Activated CD8-positive, alpha-beta memory T cell treated with anti-CD3 and anti-CD28 coated beads, Interleukin-2, amount 50 U/mL, for 48 hours (primary cell): ENCODE measurements around the gene DVL2.
"Not testable (repeated sequence)": the region's sequence is repeated elsewhere in the genome, so short reads cannot be mapped to it uniquely, and the experiment has no call there.

Experiments
- DNase-seq: peaks from one replicate; pipeline ENCODE4 v3.0.0-alpha.2; 2020

DVL2 gene

GRCh38 chr17:7254511-7254910 is 20.2 kb upstream of the DVL2 start:
- DNase-seq = no peak

GRCh38 chr17:7253082-7253481 is 18.8 kb upstream of the DVL2 start:
- no peak for DNase-seq

- DNase-seq = peak; percentile 95
Measured at GRCh38 chr17:7252176-7253043, 18.1 kb upstream of the DVL2 start, which contains the start of gene ELP5. Gene ELP5 (plus strand): TSS chr17:7252215. CDS start chr17:7252551, 336 bp downstream.

GRCh38 chr17:7251661-7252175 is 17.4 kb upstream of the DVL2 start, which contains the start of gene CTDNEP1:
Gene CTDNEP1 (minus strand): TSS chr17:7251734. CDS start chr17:7251296, 438 bp downstream.
- peak; percentile 100 for DNase-seq

- DNase-seq = no peak
Measured at GRCh38 chr17:7250695-7251627, 16.6 kb upstream of the DVL2 start.

GRCh38 chr17:7249830-7250229 is 15.5 kb upstream of the DVL2 start:
- no peak for DNase-seq

- DNase-seq = no peak
Measured at GRCh38 chr17:7249214-7249613, 14.9 kb upstream of the DVL2 start.

- no peak for DNase-seq
Measured at GRCh38 chr17:7248796-7249195, 14.5 kb upstream of the DVL2 start.

- no peak for DNase-seq
Measured at GRCh38 chr17:7246779-7247178, 12.5 kb upstream of the DVL2 start.

- DNase-seq = not testable (repeated sequence)
Measured at GRCh38 chr17:7243838-7244237, 9.5 kb upstream of the DVL2 start.

GRCh38 chr17:7243453-7243729 is 9.1 kb upstream of the DVL2 start:
- DNase-seq = no peak

GRCh38 chr17:7242717-7243452 is 8.6 kb upstream of the DVL2 start:
- peak; percentile 95 for DNase-seq

GRCh38 chr17:7241783-7242716 is 7.7 kb upstream of the DVL2 start, which contains the start of gene GABARAP:
Gene GABARAP (minus strand): TSS chr17:7242449. CDS start chr17:7242330, 119 bp downstream.
- peak; percentile 99 for DNase-seq

GRCh38 chr17:7241090-7241733 is 6.9 kb upstream of the DVL2 start:
- DNase-seq = no peak

- DNase-seq = no peak
Measured at GRCh38 chr17:7240375-7240774, 6.1 kb upstream of the DVL2 start.

- peak; percentile 98 for DNase-seq
Measured at GRCh38 chr17:7239091-7240027, 5.0 kb upstream of the DVL2 start, which contains the start of gene PHF23. Gene PHF23 (minus strand): TSS chr17:7239457. CDS start chr17:7239279, 178 bp downstream.

- DNase-seq = no peak
Measured at GRCh38 chr17:7238420-7239090, 4.2 kb upstream of the DVL2 start.

GRCh38 chr17:7237761-7238419 is 3.6 kb upstream of the DVL2 start:
- peak; percentile 94 for DNase-seq
